ENCODE data around the gene SDC4.

The SDC4 gene

GRCh38 chr20:45342855-45343531, 5.2 kb downstream of the SDC4 start:
- DNase-seq: no peak

GRCh38 chr20:45341939-45342854, 6.0 kb downstream of the SDC4 start:
- no peak for DNase-seq

- no peak for DNase-seq
Measured at GRCh38 chr20:45341579-45341938, 6.7 kb downstream of the SDC4 start.

GRCh38 chr20:45340951-45341350, 7.3 kb downstream of the SDC4 start:
- DNase-seq: no peak

GRCh38 chr20:45340236-45340847, 7.9 kb downstream of the SDC4 start:
- DNase-seq: no peak

GRCh38 chr20:45339799-45340198, 8.4 kb downstream of the SDC4 start:
- no peak for DNase-seq

GRCh38 chr20:45339084-45339483, 9.1 kb downstream of the SDC4 start:
- DNase-seq: no peak

- DNase-seq: no peak
Measured at GRCh38 chr20:45338121-45339030, 9.8 kb downstream of the SDC4 start.

- DNase-seq: no peak
Measured at GRCh38 chr20:45337367-45338120, 10.7 kb downstream of the SDC4 start.

- DNase-seq: no peak
Measured at GRCh38 chr20:45336530-45337366, 11.5 kb downstream of the SDC4 start.

- no peak for DNase-seq
Measured at GRCh38 chr20:45330476-45330875, 17.7 kb downstream of the SDC4 start.

- no peak for DNase-seq
Measured at GRCh38 chr20:45329497-45330319, 18.5 kb downstream of the SDC4 start.

GRCh38 chr20:45328451-45328850, 19.8 kb downstream of the SDC4 start:
- no peak for DNase-seq

GRCh38 chr20:45325371-45325770, 22.9 kb downstream of the SDC4 start:
- DNase-seq: no peak

GRCh38 chr20:45323731-45324130, 24.5 kb downstream of the SDC4 start:
- DNase-seq: no peak

GRCh38 chr20:45322952-45323383, 25.3 kb downstream of the SDC4 start:
- no peak for DNase-seq

- DNase-seq: no peak
Measured at GRCh38 chr20:45320948-45321595, 27.2 kb downstream of the SDC4 start.

- DNase-seq: no peak
Measured at GRCh38 chr20:45318948-45319347, 29.3 kb downstream of the SDC4 start.

GRCh38 chr20:45318386-45318939, 29.8 kb downstream of the SDC4 start:
- DNase-seq: no peak

Measured in NCI-H2171 (cell line).